ENCODE results near the gene BAZ1B.
"Not testable (repeated sequence)": the region's sequence is repeated elsewhere in the genome, so short reads cannot be mapped to it uniquely, and the experiment has no call there.

Gene BAZ1B

GRCh38 chr7:73555411-73555982 lies 33.4 kb upstream of the BAZ1B start:
- no peaks in the 10 kb centered on the region for H3K9me3 ChIP-seq (ENCODE audit: insufficient read depth, low read depth, low read length)
- peaks cover 25% of the 10 kb centered on the region for H4K20me1 ChIP-seq (ENCODE audit: insufficient read depth, low read length, poor library complexity, severe bottlenecking)
- H3K36me3 ChIP-seq (ENCODE audit: insufficient read depth, low read length), result peaks cover 16% of the 10 kb centered on the region; the same call in 1 of the 2 replicates
- no peaks in the 10 kb centered on the region for H3K9me2 ChIP-seq (replicated peaks; ENCODE audit: low read depth, low read length)
- TF ChIP-seq CTCF (conservative IDR thresholded peaks at IDR 0.05; ENCODE audit: low read length) (no peak), EZH2phosphoT487 (IDR thresholded peaks at IDR 0.05; ENCODE audit: borderline replicate concordance) (no peak)
- 0 out of 2 replicates have a peak, but pooled peaks cover 3% of the 10 kb centered on the region for H3F3A ChIP-seq (ENCODE audit: low read depth)
- peaks cover 62% of the 10 kb centered on the region for H3K79me2 ChIP-seq (ENCODE audit: insufficient read depth, low read length)
- peak overlapping the region; percentile 87 for H3K4me2 ChIP-seq (ENCODE audit: low read depth, low read length, poor library complexity, severe bottlenecking)
- peak overlapping the region; percentile 97 for H3K4me3 ChIP-seq (ENCODE audit: low read length, poor library complexity, severe bottlenecking)
- H3K4me1 ChIP-seq (ENCODE audit: insufficient read depth, low read length, poor library complexity, severe bottlenecking), result peaks cover 26% of the 10 kb centered on the region
- no peak overlapping the region for H2AFZ ChIP-seq (ENCODE audit: low read length)
- H3K27me3 ChIP-seq (ENCODE audit: insufficient read depth, low read length, poor library complexity, severe bottlenecking), result no peaks in the 10 kb centered on the region
- peak overlapping the region; percentile 76 for H3K9ac ChIP-seq (ENCODE audit: low read depth, low read length, poor library complexity, severe bottlenecking)

- not testable (repeated sequence) for H3K27me3 ChIP-seq (ENCODE audit: insufficient read depth, low read length, poor library complexity, severe bottlenecking); H3K9ac ChIP-seq (ENCODE audit: low read depth, low read length, poor library complexity, severe bottlenecking); H3K4me3 ChIP-seq (ENCODE audit: low read length, poor library complexity, severe bottlenecking); H3F3A ChIP-seq (ENCODE audit: low read depth); H2AFZ ChIP-seq (ENCODE audit: low read length); H3K9me2 ChIP-seq (replicated peaks; ENCODE audit: low read depth, low read length); H3K9me3 ChIP-seq (ENCODE audit: insufficient read depth, low read depth, low read length)
- Histone ChIP-seq H3K4me2 (ENCODE audit: low read depth, low read length, poor library complexity, severe bottlenecking) (peak overlapping the region; percentile 2), H4K20me1 (ENCODE audit: insufficient read depth, low read length, poor library complexity, severe bottlenecking) (peaks cover 17% of the 10 kb centered on the region), H3K36me3 (ENCODE audit: insufficient read depth, low read length) (peaks cover 33% of the 10 kb centered on the region; the same call in 1 of the 2 replicates), H3K79me2 (ENCODE audit: insufficient read depth, low read length) (peaks cover 90% of the 10 kb centered on the region), H3K4me1 (ENCODE audit: insufficient read depth, low read length, poor library complexity, severe bottlenecking) (peaks cover 10% of the 10 kb centered on the region)
Observed at GRCh38 chr7:73550093-73550492, 28.0 kb upstream of the BAZ1B start.

GRCh38 chr7:73549176-73549575 lies 27.1 kb upstream of the BAZ1B start:
- TF ChIP-seq CTCF (conservative IDR thresholded peaks at IDR 0.05; ENCODE audit: low read length) (no peak), EZH2phosphoT487 (IDR thresholded peaks at IDR 0.05; ENCODE audit: borderline replicate concordance) (no peak)
- H3K9me3 ChIP-seq (ENCODE audit: insufficient read depth, low read depth, low read length), result no peaks in the 10 kb centered on the region
- no peak overlapping the region for H3K4me3 ChIP-seq (ENCODE audit: low read length, poor library complexity, severe bottlenecking)
- peaks cover 88% of the 10 kb centered on the region for H3K79me2 ChIP-seq (ENCODE audit: insufficient read depth, low read length)
- no peak overlapping the region for H2AFZ ChIP-seq (ENCODE audit: low read length)
- H3K4me1 ChIP-seq (ENCODE audit: insufficient read depth, low read length, poor library complexity, severe bottlenecking), result peaks cover 3% of the 10 kb centered on the region
- H3K9me2 ChIP-seq (replicated peaks; ENCODE audit: low read depth, low read length), result no peaks in the 10 kb centered on the region
- peaks cover 33% of the 10 kb centered on the region; the same call in 1 of the 2 replicates for H3K36me3 ChIP-seq (ENCODE audit: insufficient read depth, low read length)
- no peaks in the 10 kb centered on the region for H3F3A ChIP-seq (ENCODE audit: low read depth)
- H3K27me3 ChIP-seq (ENCODE audit: insufficient read depth, low read length, poor library complexity, severe bottlenecking), result no peaks in the 10 kb centered on the region
- H4K20me1 ChIP-seq (ENCODE audit: insufficient read depth, low read length, poor library complexity, severe bottlenecking), result peaks cover 8% of the 10 kb centered on the region
- H3K9ac ChIP-seq (ENCODE audit: low read depth, low read length, poor library complexity, severe bottlenecking), result no peak overlapping the region
- peak overlapping the region; percentile 2 for H3K4me2 ChIP-seq (ENCODE audit: low read depth, low read length, poor library complexity, severe bottlenecking)

GRCh38 chr7:73547841-73548240 lies 25.7 kb upstream of the BAZ1B start:
- Histone ChIP-seq H3K4me1 (ENCODE audit: insufficient read depth, low read length, poor library complexity, severe bottlenecking) (no peaks in the 10 kb centered on the region), H3K36me3 (ENCODE audit: insufficient read depth, low read length) (peaks cover 45% of the 10 kb centered on the region; the same call in 1 of the 2 replicates), H3K27me3 (ENCODE audit: insufficient read depth, low read length, poor library complexity, severe bottlenecking) (no peaks in the 10 kb centered on the region), H2AFZ (ENCODE audit: low read length) (no peak overlapping the region), H3F3A (ENCODE audit: low read depth) (no peaks in the 10 kb centered on the region), H3K9ac (ENCODE audit: low read depth, low read length, poor library complexity, severe bottlenecking) (no peak overlapping the region), H3K9me3 (ENCODE audit: insufficient read depth, low read depth, low read length) (no peaks in the 10 kb centered on the region), H3K4me3 (ENCODE audit: low read length, poor library complexity, severe bottlenecking) (no peak overlapping the region), H3K79me2 (ENCODE audit: insufficient read depth, low read length) (peaks cover 87% of the 10 kb centered on the region), H3K4me2 (ENCODE audit: low read depth, low read length, poor library complexity, severe bottlenecking) (peak overlapping the region; percentile 16), H3K9me2 (replicated peaks; ENCODE audit: low read depth, low read length) (no peaks in the 10 kb centered on the region), H4K20me1 (ENCODE audit: insufficient read depth, low read length, poor library complexity, severe bottlenecking) (peaks cover 7% of the 10 kb centered on the region)
- no peak for TF ChIP-seq EZH2phosphoT487 (IDR thresholded peaks at IDR 0.05; ENCODE audit: borderline replicate concordance)
- TF ChIP-seq CTCF (conservative IDR thresholded peaks at IDR 0.05; ENCODE audit: low read length), result no peak
